CD8-positive, alpha-beta memory T cell (primary cell): ENCODE data around the gene NAA40. TPM values are rescaled to one million over a fixed set of nuclear protein-coding genes. Genes with fewer than 3 reads are reported as not detected.
"Not testable (repeated sequence)": the region's sequence is repeated elsewhere in the genome, so short reads cannot be mapped to it uniquely, and the experiment has no call there.

Experiments used
- CTCF ChIA-PET: fragments of 350-600 bp; sonication (Branson Sonifier 250); formaldehyde crosslinking; loops from one replicate; lab custom pipeline; 2021; ENCODE audit warnings: antibody characterized with exemption; lab: Charles Lee
- POLR2A ChIA-PET: fragments of 350-600 bp; sonication (Branson Sonifier 250); formaldehyde crosslinking; loops from one replicate; lab custom pipeline; 2021; ENCODE audit warnings: antibody characterized with exemption; lab: Charles Lee
- DNase-seq, 5 donors: peaks; one replicate each; pipeline versions ENCODE4 v3.0.0 to v3.0.0-alpha.2; 2020 to 2022; ENCODE audit warnings: mixed read lengths in 1 of 5
- H3K27ac ChIP-seq: one replicate; pipeline ENCODE4 v1.7.0; 2013; ENCODE audit warnings: low read depth, mild to moderate bottlenecking, low read length, moderate library complexity
- H3K27me3 ChIP-seq: 2 replicates; pipeline ENCODE4 v1.7.0; 2013; ENCODE audit warnings: low read length, mild to moderate bottlenecking; ENCODE audit not compliant: insufficient read depth, poor library complexity, severe bottlenecking
- H3K36me3 ChIP-seq: 2 replicates; pipeline ENCODE4 v1.7.0; 2013; ENCODE audit warnings: mild to moderate bottlenecking, low read length, moderate library complexity; ENCODE audit not compliant: insufficient read depth
- H3K4me1 ChIP-seq: 2 replicates; pipeline ENCODE4 v1.7.0; 2013; ENCODE audit warnings: mild to moderate bottlenecking, low read length, moderate library complexity; ENCODE audit not compliant: insufficient read depth
- H3K4me3 ChIP-seq: 2 replicates; pipeline ENCODE4 v1.7.0; 2013; ENCODE audit warnings: mild to moderate bottlenecking, low read length
- H3K9me3 ChIP-seq: 2 replicates; pipeline ENCODE4 v1.7.0; 2013; ENCODE audit warnings: mild to moderate bottlenecking, low read length
- H3K27ac Mint-ChIP-seq, 8 donors: one replicate each; pipeline ENCODE4 v1.8.0; 2020 to 2021; ENCODE audit warnings: mixed read lengths in 8 of 8, mild to moderate bottlenecking in 6 of 8, inconsistent platforms in 3 of 8, moderate library complexity in 3 of 8
- H3K27me3 Mint-ChIP-seq, 2 donors: one replicate each; pipeline ENCODE4 v1.8.0; 2020 to 2021; ENCODE audit warnings: mixed read lengths in 2 of 2, mild to moderate bottlenecking in 1 of 2, moderate library complexity in 1 of 2
- H3K36me3 Mint-ChIP-seq, 3 donors: one replicate each; pipeline ENCODE4 v1.8.0; 2020 to 2021; ENCODE audit warnings: mixed read lengths in 3 of 3, inconsistent platforms in 1 of 3, mild to moderate bottlenecking in 1 of 3
- H3K4me1 Mint-ChIP-seq, 3 donors: one replicate each; pipeline ENCODE4 v1.8.0; 2020 to 2021; ENCODE audit warnings: mixed read lengths in 3 of 3, inconsistent platforms in 1 of 3, mild to moderate bottlenecking in 1 of 3
- H3K4me3 Mint-ChIP-seq, 7 donors: one replicate each; pipeline ENCODE4 v1.8.0; 2020 to 2021; ENCODE audit warnings: mixed read lengths in 7 of 7, mild to moderate bottlenecking in 6 of 7, moderate library complexity in 4 of 7, inconsistent platforms in 2 of 7
- H3K9me3 Mint-ChIP-seq, 5 donors: one replicate each; pipeline ENCODE4 v1.8.0; 2020 to 2022; ENCODE audit warnings: mixed read lengths in 5 of 5, mild to moderate bottlenecking in 3 of 5, moderate library complexity in 2 of 5, inconsistent platforms in 1 of 5
- polyA plus RNA-seq: library from polyadenylated mRNA; unstranded; fragments of 300-500 nt; fragmentation: Illumina TruSeq; gene quantifications from one replicate; pipeline ENCODE4 v1.2.3, GENCODE V29; 2021
- total RNA-seq, 2 experiments: library from RNA; stranded (reverse); gene quantifications; one replicate each; pipeline ENCODE4 v1.2.3, GENCODE V29; 2021

Gene NAA40
- total and polyA plus RNA-seq, 3 experiments from 2014 or later = 15.9 to 26.2 (median 20.2) TPM

DNA sequence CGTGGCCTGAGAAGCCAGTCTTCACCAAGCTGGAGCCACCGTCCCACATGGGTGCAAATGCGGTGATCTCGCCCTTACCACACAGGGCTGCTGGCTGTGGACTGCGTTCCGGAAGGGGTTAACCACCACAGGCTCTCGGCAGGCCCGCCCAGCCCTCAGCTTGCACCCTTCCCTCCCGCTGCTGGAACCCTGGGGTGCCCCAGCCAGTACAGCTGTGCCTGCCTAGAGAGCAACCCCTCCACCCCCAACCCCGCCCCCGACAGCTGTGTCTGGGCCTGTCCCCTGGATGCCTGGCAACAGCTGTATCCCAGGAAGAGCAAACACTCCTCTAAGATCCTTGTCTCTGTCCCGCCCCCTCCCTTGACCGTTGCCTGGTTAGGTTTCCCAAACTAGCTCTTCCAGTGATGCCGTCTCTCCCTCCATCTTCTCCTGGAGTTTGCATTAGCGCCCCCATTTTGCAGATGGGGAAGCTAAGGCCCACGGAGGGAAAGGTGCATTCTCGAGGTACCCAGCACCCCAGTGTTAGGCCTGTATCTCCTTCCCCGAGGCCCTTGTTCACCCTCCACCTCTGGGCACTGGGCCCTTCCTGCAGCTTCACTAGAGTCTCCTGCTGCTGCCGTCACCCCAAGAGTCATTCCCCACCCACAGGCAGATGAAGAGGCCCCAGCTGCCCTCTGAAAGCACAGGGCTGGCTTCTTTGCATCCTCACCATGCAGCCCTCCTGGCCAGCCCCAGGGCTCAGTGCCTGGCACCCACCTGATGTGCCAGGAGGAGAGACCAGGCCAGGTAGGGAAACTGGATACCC is 23.0 kb downstream of the NAA40 start:
- peak overlapping the region in 6 of 8 donors; percentile 1 to 82 (median 41) for H3K27ac Mint-ChIP-seq
- H3K9me3 ChIP-seq = no peaks in the 10 kb centered on the region
- no peaks in the 10 kb centered on the region for H3K36me3 Mint-ChIP-seq
- CTCF ChIA-PET = interaction anchor here (1.6 to 3.3 kb wide), 2 partner anchors 13 to 16 kb away, joined by 4 to 15 read pairs; partner anchors contain the start of gene COX8A
- H3K36me3 ChIP-seq = no peaks in the 10 kb centered on the region
- H3K27me3 ChIP-seq = no peaks in the 10 kb centered on the region
- peak overlapping the region in 6 of 7 donors; percentile 19 to 71 (median 68) for H3K4me3 Mint-ChIP-seq
- DNase-seq = peak in 2 of 5 donors; percentile 21 to 28
- POLR2A ChIA-PET = interaction anchor here (1.0 kb wide), 1 partner anchor 16 kb away, joined by 4 read pairs; no protein-coding TSS in a partner anchor
- peaks cover 17 to 23% (median 18%) of the 10 kb centered on the region in 3 donors for H3K4me1 Mint-ChIP-seq
- no peak overlapping the region for H3K4me3 ChIP-seq
- peaks cover 18% of the 10 kb centered on the region for H3K4me1 ChIP-seq
- H3K9me3 Mint-ChIP-seq = no peaks in the 10 kb centered on the region
- no peak overlapping the region for H3K27ac ChIP-seq
- no peaks in the 10 kb centered on the region for H3K27me3 Mint-ChIP-seq

DNA sequence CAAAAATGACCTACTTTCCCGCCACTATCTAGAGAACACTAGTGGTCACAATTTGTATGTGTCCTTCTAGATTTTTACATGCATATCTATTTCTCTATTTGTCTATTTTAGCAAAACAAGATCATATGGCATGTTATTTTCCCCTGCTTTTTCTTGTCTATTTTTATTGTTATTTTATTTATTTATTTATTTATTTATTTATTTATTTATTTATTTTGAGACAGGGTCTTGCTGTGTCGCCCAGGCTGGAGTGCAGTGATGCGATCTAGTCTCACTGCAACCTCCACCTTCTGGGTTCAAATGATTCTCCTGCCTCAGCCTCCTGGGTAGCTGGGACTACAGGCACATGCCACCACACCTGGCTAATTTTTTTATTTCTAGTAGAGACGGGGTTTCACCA is 25.1 kb downstream of the NAA40 start:
- POLR2A ChIA-PET, H3K4me3 ChIP-seq, H3K9me3 Mint-ChIP-seq, DNase-seq, H3K9me3 ChIP-seq, H3K36me3 Mint-ChIP-seq, H3K4me3 Mint-ChIP-seq, H3K27me3 Mint-ChIP-seq, H3K36me3 ChIP-seq, H3K27ac ChIP-seq, H3K27me3 ChIP-seq, H3K27ac Mint-ChIP-seq: not testable (repeated sequence)
- H3K4me1 ChIP-seq = peaks cover 18% of the 10 kb centered on the region
- peaks cover 16 to 23% (median 18%) of the 10 kb centered on the region in 3 donors for H3K4me1 Mint-ChIP-seq
- CTCF ChIA-PET = interaction anchor here (1.0 to 1.4 kb wide), 2 partner anchors 18 to 88 kb away, joined by 3 to 4 read pairs; no protein-coding TSS in a partner anchor

DNA sequence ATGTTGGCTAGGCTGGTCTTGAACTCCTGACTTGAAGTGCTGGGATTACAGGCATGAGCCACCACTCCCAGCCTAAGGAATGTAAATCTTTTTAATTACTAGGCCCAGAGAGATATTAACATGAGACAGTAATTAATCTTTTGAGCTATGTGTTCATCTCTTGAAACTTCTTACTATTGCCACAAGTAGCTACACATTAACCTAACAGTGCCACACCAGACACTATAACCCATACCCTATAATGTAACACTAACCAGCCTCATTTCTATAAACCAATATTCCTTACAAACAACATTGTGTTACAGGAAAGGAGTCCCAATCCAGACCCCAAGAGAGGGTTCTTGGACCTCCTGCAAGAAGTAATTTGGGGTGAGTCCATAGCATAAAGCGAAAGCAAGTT is 27.6 kb downstream of the NAA40 start:
- ChIA-PET CTCF (interaction anchor here (0.9 to 1.3 kb wide), 3 partner anchors 20 to 183 kb away, joined by 3 to 5 read pairs (median 3); no protein-coding TSS in a partner anchor), POLR2A (interaction anchor here (0.6 kb wide), 1 partner anchor 1263 kb away, joined by 8 read pairs; no protein-coding TSS in a partner anchor)
- no peaks in the 10 kb centered on the region for H3K9me3 ChIP-seq
- no peaks in the 10 kb centered on the region for H3K36me3 ChIP-seq
- Mint-ChIP-seq H3K27ac (no peak overlapping the region), H3K9me3 (no peaks in the 10 kb centered on the region), H3K36me3 (no peaks in the 10 kb centered on the region), H3K4me3 (no peak overlapping the region), H3K27me3 (peaks cover 2 to 11% of the 10 kb centered on the region in 2 donors), H3K4me1 (peaks cover 7 to 9% (median 8%) of the 10 kb centered on the region in 3 donors)
- H3K27ac ChIP-seq = no peak overlapping the region
- no peak overlapping the region for H3K4me3 ChIP-seq
- DNase-seq = no peak
- peaks cover 10% of the 10 kb centered on the region for H3K4me1 ChIP-seq
- no peaks in the 10 kb centered on the region for H3K27me3 ChIP-seq

DNA sequence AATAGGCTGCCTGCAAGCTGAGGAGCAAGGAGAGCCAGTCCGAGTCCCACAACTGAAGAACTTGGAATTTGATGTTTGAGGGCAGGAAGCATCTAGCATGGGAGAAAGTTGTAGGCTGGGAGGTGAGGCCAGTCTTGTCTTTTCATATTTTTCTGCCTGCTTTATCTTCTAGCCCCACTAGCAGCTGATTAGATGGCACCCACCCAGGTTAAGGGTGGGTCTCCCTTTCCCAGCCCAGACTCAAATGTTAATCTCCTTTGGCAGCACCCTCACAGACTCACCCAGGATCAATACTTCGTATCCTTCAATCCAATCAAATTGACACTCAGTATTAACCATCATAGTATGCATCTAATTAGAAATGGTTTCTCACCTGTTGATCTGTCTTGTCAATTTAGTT is 30.7 kb downstream of the NAA40 start:
- Mint-ChIP-seq H3K4me3 (no peak overlapping the region), H3K4me1 (peaks cover 6 to 11% (median 8%) of the 10 kb centered on the region in 3 donors), H3K36me3 (peaks cover 0 to 2% (median 0%) of the 10 kb centered on the region in 3 donors), H3K27ac (peak overlapping the region in 1 of 8 donors; percentile 7), H3K27me3 (peaks cover 2 to 11% of the 10 kb centered on the region in 2 donors), H3K9me3 (no peaks in the 10 kb centered on the region)
- Histone ChIP-seq H3K27me3 (no peaks in the 10 kb centered on the region), H3K4me3 (no peak overlapping the region), H3K9me3 (no peaks in the 10 kb centered on the region), H3K4me1 (peaks cover 4% of the 10 kb centered on the region), H3K27ac (no peak overlapping the region), H3K36me3 (no peaks in the 10 kb centered on the region)
- POLR2A ChIA-PET = no interaction called here
- DNase-seq = no peak
- CTCF ChIA-PET = interaction anchor here (0.7 kb wide), 1 partner anchor 132 kb away, joined by 3 read pairs; no protein-coding TSS in a partner anchor

DNA sequence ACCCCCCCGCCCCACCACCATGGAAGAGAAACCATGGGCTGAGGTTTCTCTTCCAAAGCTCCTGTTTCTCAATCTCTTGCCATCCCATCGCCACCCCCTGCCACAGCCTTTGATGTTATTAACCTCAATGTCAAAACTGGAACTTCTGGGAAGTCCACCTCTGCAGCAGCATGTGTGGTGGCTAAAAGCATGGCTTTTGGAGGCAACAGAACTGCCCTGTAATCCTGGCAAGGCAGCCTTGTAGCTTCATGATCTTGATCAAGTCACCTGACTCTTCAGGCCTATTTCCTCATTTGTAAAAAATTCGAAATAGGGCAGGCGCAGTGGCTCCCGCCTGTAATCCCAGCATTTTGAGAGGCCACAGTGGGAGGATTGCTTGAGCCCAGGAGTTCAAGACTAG is 32.1 kb downstream of the NAA40 start:
- Mint-ChIP-seq H3K4me3 (no peak overlapping the region), H3K36me3 (peaks cover 0 to 7% (median 0%) of the 10 kb centered on the region in 3 donors)
- POLR2A ChIA-PET = no interaction called here

DNA sequence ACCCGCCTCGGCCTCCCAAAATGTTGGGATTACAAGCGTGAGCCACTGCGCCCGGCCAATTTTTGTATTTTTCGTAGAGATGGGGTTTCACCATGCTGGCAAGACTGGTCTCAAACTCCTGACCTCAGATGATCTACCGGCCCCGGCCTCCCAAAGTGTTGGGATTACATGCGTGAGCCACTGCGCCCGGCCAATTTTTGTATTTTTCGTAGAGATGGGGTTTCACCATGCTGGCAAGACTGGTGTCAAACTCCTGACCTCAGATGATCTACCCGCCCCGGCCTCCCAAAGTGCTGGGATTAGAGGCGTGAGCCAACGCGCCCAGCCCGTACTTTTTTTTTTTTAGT is 35.1 kb downstream of the NAA40 start:
- H3K36me3 Mint-ChIP-seq = peaks cover 0 to 14% (median 3%) of the 10 kb centered on the region in 3 donors
- CTCF ChIA-PET = interaction anchor here (1.0 to 1.3 kb wide), 4 partner anchors 12 to 212 kb away, joined by 3 to 4 read pairs (median 3); partner anchors contain the start of gene STIP1
- H3K4me1 Mint-ChIP-seq = peaks cover 25 to 35% (median 25%) of the 10 kb centered on the region in 3 donors
- not testable (repeated sequence) for H3K36me3 ChIP-seq, H3K9me3 ChIP-seq, H3K27ac ChIP-seq, H3K27me3 ChIP-seq, H3K9me3 Mint-ChIP-seq
- peak overlapping the region; percentile 99 to 100 (median 100) for H3K4me3 Mint-ChIP-seq
- H3K27me3 Mint-ChIP-seq = peaks cover 2 to 11% of the 10 kb centered on the region in 2 donors
- POLR2A ChIA-PET = interaction anchor here (0.6 to 1.0 kb wide), 2 partner anchors 12 to 23 kb away, joined by 4 to 6 read pairs; partner anchors contain the start of gene OTUB1
- Histone ChIP-seq H3K4me1 (peaks cover 13% of the 10 kb centered on the region), H3K4me3 (peak overlapping the region; percentile 43)
- DNase-seq = peak in 1 of 5 donors; percentile 53
- peak overlapping the region; percentile 99 to 100 (median 100) for H3K27ac Mint-ChIP-seq

More for the DNA sequence above, 32.1 kb downstream of the NAA40 start:
- no peak for DNase-seq
- H3K9me3 ChIP-seq = no peaks in the 10 kb centered on the region
- H3K4me1 ChIP-seq = peaks cover 6% of the 10 kb centered on the region
- Mint-ChIP-seq H3K9me3 (no peaks in the 10 kb centered on the region), H3K4me1 (peaks cover 12 to 21% (median 13%) of the 10 kb centered on the region in 3 donors), H3K27ac (no peak overlapping the region), H3K27me3 (peaks cover 2 to 11% of the 10 kb centered on the region in 2 donors)
- no peaks in the 10 kb centered on the region for H3K36me3 ChIP-seq
- no peaks in the 10 kb centered on the region for H3K27me3 ChIP-seq
- CTCF ChIA-PET = interaction anchor here (0.8 kb wide), 1 partner anchor 132 kb away, joined by 3 read pairs; the partner anchor contains the start of gene MARK2
- no peak overlapping the region for H3K4me3 ChIP-seq
- no peak overlapping the region for H3K27ac ChIP-seq

DNA sequence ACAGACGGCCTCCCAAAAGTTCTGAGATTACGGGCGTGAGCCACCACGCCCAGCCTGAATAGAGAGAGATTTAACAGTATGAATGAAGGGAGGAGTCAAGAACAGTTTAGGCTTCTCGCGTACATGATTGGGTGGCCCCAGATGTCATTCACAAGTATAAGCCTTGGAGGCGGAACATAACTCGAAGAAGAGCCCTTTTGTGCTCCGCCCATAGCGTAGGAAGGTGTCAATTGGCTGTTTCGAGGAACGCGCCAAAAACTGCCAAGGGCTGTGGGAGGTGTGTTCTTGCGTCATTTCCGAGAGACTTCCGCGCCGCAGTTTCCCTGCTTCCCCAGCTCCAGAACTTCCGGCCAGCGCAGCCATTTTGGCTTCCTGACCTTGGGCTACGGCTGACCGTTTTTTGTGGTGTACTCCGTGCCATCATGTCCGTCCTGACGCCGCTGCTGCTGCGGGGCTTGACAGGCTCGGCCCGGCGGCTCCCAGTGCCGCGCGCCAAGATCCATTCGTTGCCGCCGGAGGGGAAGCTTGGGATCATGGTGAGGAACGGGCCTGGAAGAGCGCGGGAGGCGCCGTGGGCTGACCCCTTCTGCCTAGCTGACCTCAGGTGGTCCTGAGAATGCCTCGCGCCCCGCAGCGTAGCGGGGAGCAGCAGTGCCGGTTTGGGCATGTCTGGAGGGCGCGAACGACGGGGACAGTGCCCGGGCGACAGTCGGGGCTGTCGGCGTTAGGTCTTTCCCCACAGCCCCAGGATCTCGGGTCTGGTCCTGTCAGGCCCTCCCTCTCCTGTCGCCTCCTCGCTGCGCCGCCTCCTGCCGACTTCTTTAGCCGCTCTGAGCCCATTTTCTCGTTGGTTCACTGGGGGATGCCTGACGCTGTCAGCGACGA is 35.7 kb downstream of the NAA40 start, which contains the start of gene COX8A:
Gene COX8A (plus strand): TSS at position 362 of the 885 bp plus-strand sequence. CDS start 61 bp downstream, at position 423.
- CTCF ChIA-PET = interaction anchor here (1.0 to 1.6 kb wide), 5 partner anchors 10 to 211 kb away, joined by 3 to 5 read pairs (median 4); partner anchors contain the start of gene STIP1
- POLR2A ChIA-PET = interaction anchor here (0.6 to 1.0 kb wide), 2 partner anchors 11 to 24 kb away, joined by 4 to 6 read pairs; partner anchors contain the start of gene OTUB1

More for the DNA sequence above, 35.7 kb downstream of the NAA40 start, which contains the start of gene COX8A:
- Mint-ChIP-seq H3K9me3 (no peaks in the 10 kb centered on the region), H3K27me3 (peaks cover under 1 to 6% of the 10 kb centered on the region in 2 donors), H3K27ac (peak within 1 kb of the TSS; percentile 99 to 100 (median 100)), H3K4me3 (peak within 1 kb of the TSS; percentile 99 to 100 (median 100)), H3K4me1 (peaks cover 25 to 35% (median 25%) of the 10 kb centered on the region in 3 donors), H3K36me3 (peaks cover 0 to 14% (median 3%) of the 10 kb centered on the region in 3 donors)
- Histone ChIP-seq H3K27me3 (no peaks in the 10 kb centered on the region), H3K9me3 (no peaks in the 10 kb centered on the region), H3K4me1 (peaks cover 13% of the 10 kb centered on the region), H3K27ac (peak within 1 kb of the TSS; percentile 92), H3K4me3 (peak within 1 kb of the TSS; percentile 100), H3K36me3 (no peaks in the 10 kb centered on the region)
- DNase-seq = peak; percentile 88 to 97 (median 94)
